ENCODE data around the gene TMEM63C. TPM values are rescaled to one million over a fixed set of nuclear protein-coding genes. Genes with fewer than 3 reads are reported as not detected.

TMEM63C gene
- polyA plus RNA-seq, 1 donor from 2014 or later = 11.1 TPM

- no peak overlapping the region for H2AFZ ChIP-seq (ENCODE audit: low read depth, low read length)
- no peak overlapping the region for H3K4me2 ChIP-seq (ENCODE audit: low read length)
- H3K27me3 ChIP-seq (ENCODE audit: insufficient read depth, low read depth, low read length) = no peaks in the 10 kb centered on the region
- H4K20me1 ChIP-seq (ENCODE audit: insufficient read depth) = no peaks in the 10 kb centered on the region
- H3K4me3 ChIP-seq (ENCODE audit: low read length) = no peak overlapping the region
- no peaks in the 10 kb centered on the region for H3K79me2 ChIP-seq (replicated peaks; ENCODE audit: insufficient read depth, low read length)
- H3K9me2 ChIP-seq (ENCODE audit: insufficient read depth, low read length) = no peaks in the 10 kb centered on the region
- peaks cover 5% of the 10 kb centered on the region for H3K9me3 ChIP-seq (ENCODE audit: low read length)
- H3K27ac ChIP-seq (ENCODE audit: low read length) = no peak overlapping the region
- peaks cover 5% of the 10 kb centered on the region for H3K36me3 ChIP-seq (ENCODE audit: insufficient read depth, low read length)
- TF ChIP-seq SMC3 (conservative IDR thresholded peaks at IDR 0.05; ENCODE audit: poor library complexity) (no peak), POLR2AphosphoS5 (IDR thresholded peaks at IDR 0.05) (no peak), MXI1 (conservative IDR thresholded peaks at IDR 0.05; ENCODE audit: poor library complexity, severe bottlenecking) (no peak), RAD21 (conservative IDR thresholded peaks at IDR 0.05) (no peak), EP300 (conservative IDR thresholded peaks at IDR 0.05; ENCODE audit: poor library complexity, severe bottlenecking) (no peak), TAF1 (IDR thresholded peaks at IDR 0.05; ENCODE audit: low read depth) (no peak), EZH2 (IDR thresholded peaks at IDR 0.05; ENCODE audit: borderline replicate concordance, insufficient read depth, low read length, poor library complexity, severe bottlenecking) (no peak)
- TF ChIP-seq, protein P1, sequence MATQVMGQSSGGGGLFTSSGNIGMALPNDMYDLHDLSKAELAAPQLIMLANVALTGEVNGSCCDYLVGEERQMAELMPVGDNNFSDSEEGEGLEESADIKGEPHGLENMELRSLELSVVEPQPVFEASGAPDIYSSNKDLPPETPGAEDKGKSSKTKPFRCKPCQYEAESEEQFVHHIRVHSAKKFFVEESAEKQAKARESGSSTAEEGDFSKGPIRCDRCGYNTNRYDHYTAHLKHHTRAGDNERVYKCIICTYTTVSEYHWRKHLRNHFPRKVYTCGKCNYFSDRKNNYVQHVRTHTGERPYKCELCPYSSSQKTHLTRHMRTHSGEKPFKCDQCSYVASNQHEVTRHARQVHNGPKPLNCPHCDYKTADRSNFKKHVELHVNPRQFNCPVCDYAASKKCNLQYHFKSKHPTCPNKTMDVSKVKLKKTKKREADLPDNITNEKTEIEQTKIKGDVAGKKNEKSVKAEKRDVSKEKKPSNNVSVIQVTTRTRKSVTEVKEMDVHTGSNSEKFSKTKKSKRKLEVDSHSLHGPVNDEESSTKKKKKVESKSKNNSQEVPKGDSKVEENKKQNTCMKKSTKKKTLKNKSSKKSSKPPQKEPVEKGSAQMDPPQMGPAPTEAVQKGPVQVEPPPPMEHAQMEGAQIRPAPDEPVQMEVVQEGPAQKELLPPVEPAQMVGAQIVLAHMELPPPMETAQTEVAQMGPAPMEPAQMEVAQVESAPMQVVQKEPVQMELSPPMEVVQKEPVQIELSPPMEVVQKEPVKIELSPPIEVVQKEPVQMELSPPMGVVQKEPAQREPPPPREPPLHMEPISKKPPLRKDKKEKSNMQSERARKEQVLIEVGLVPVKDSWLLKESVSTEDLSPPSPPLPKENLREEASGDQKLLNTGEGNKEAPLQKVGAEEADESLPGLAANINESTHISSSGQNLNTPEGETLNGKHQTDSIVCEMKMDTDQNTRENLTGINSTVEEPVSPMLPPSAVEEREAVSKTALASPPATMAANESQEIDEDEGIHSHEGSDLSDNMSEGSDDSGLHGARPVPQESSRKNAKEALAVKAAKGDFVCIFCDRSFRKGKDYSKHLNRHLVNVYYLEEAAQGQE (IDR thresholded peaks at IDR 0.05; ENCODE audit: borderline replicate concordance) = no peak
- TF ChIP-seq, protein P2, sequence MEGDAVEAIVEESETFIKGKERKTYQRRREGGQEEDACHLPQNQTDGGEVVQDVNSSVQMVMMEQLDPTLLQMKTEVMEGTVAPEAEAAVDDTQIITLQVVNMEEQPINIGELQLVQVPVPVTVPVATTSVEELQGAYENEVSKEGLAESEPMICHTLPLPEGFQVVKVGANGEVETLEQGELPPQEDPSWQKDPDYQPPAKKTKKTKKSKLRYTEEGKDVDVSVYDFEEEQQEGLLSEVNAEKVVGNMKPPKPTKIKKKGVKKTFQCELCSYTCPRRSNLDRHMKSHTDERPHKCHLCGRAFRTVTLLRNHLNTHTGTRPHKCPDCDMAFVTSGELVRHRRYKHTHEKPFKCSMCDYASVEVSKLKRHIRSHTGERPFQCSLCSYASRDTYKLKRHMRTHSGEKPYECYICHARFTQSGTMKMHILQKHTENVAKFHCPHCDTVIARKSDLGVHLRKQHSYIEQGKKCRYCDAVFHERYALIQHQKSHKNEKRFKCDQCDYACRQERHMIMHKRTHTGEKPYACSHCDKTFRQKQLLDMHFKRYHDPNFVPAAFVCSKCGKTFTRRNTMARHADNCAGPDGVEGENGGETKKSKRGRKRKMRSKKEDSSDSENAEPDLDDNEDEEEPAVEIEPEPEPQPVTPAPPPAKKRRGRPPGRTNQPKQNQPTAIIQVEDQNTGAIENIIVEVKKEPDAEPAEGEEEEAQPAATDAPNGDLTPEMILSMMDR (IDR thresholded peaks at IDR 0.05; ENCODE audit: poor library complexity, severe bottlenecking) = no peak
- no peak overlapping the region for H3K9ac ChIP-seq (ENCODE audit: low read length)
- H3F3A ChIP-seq (ENCODE audit: insufficient read depth, low read length, poor library complexity, severe bottlenecking) = no peaks in the 10 kb centered on the region
Observed at GRCh38 chr14:77228056-77228455, 46.5 kb downstream of the TMEM63C start.

DNA sequence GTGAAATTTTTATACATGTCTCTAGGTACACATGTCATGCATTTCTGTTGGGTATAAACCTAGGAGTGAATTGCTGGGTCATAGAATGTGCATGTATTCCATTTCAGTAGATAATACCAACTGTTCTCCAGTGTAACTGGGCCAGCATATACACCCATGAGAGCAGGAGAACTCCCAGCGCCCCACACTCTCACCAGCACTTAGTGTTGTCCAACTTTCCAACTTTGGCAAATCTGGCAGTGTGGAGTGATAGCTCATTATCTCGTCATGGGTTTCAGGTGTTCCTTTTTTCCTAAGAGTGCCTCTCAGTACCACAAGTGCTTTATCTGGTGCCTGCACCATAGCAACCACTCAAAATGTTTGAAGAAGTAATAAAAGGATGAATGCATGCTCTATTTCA is 49.3 kb downstream of the TMEM63C start:
- no peaks in the 10 kb centered on the region for H4K20me1 ChIP-seq (ENCODE audit: insufficient read depth)
- H3K9me2 ChIP-seq (ENCODE audit: insufficient read depth, low read length) = no peaks in the 10 kb centered on the region
- peaks cover 5% of the 10 kb centered on the region for H3K36me3 ChIP-seq (ENCODE audit: insufficient read depth, low read length)
- no peak overlapping the region for H3K27ac ChIP-seq (ENCODE audit: low read length)
- H3K27me3 ChIP-seq (ENCODE audit: insufficient read depth, low read depth, low read length) = no peaks in the 10 kb centered on the region
- peaks cover 5% of the 10 kb centered on the region for H3K9me3 ChIP-seq (ENCODE audit: low read length)
- no peak for TF ChIP-seq POLR2AphosphoS5 (IDR thresholded peaks at IDR 0.05)
- no peak for TF ChIP-seq EP300 (conservative IDR thresholded peaks at IDR 0.05; ENCODE audit: poor library complexity, severe bottlenecking)
- TF ChIP-seq, protein P2 (IDR thresholded peaks at IDR 0.05; ENCODE audit: poor library complexity, severe bottlenecking) = no peak
- TF ChIP-seq TAF1 (IDR thresholded peaks at IDR 0.05; ENCODE audit: low read depth) = no peak
- no peak for TF ChIP-seq EZH2 (IDR thresholded peaks at IDR 0.05; ENCODE audit: borderline replicate concordance, insufficient read depth, low read length, poor library complexity, severe bottlenecking)
- no peak for TF ChIP-seq SMC3 (conservative IDR thresholded peaks at IDR 0.05; ENCODE audit: poor library complexity)
- TF ChIP-seq, protein P1 (IDR thresholded peaks at IDR 0.05; ENCODE audit: borderline replicate concordance) = no peak
- TF ChIP-seq RAD21 (conservative IDR thresholded peaks at IDR 0.05) = no peak
- H3K79me2 ChIP-seq (replicated peaks; ENCODE audit: insufficient read depth, low read length) = no peaks in the 10 kb centered on the region
- H3F3A ChIP-seq (ENCODE audit: insufficient read depth, low read length, poor library complexity, severe bottlenecking) = no peaks in the 10 kb centered on the region
- no peak overlapping the region for H3K4me2 ChIP-seq (ENCODE audit: low read length)
- H2AFZ ChIP-seq (ENCODE audit: low read depth, low read length) = no peak overlapping the region
- H3K4me3 ChIP-seq (ENCODE audit: low read length) = no peak overlapping the region
- H3K9ac ChIP-seq (ENCODE audit: low read length) = no peak overlapping the region

Data from neural cell (in vitro differentiated cells).